Spinal cord (tissue), 10 donors: ENCODE measurements around the gene ANXA9. TPM values are rescaled to one million over a fixed set of nuclear protein-coding genes. Genes with fewer than 3 reads are reported as not detected.

ENCODE experiments used
- DNase-seq, 6 donors: peaks; one replicate each; pipeline versions ENCODE4 v3.0.0 to v3.0.0-alpha.2; 2013 to 2015; ENCODE audit warnings: low spot score in 6 of 6, low read depth in 4 of 6
- H3K27ac ChIP-seq: one replicate; pipeline ENCODE4 v1.5.1; 2013; ENCODE audit warnings: low read depth, low read length, control low read depth
- H3K27me3 ChIP-seq: one replicate; pipeline ENCODE4 v1.6.1; 2013; ENCODE audit warnings: low read length; ENCODE audit not compliant: control insufficient read depth, insufficient read depth
- H3K36me3 ChIP-seq: one replicate; pipeline ENCODE4 v1.6.1; 2013; ENCODE audit warnings: low read length; ENCODE audit not compliant: control insufficient read depth, insufficient read depth
- H3K4me1 ChIP-seq: one replicate; pipeline ENCODE4 v1.6.1; 2013; ENCODE audit warnings: low read length; ENCODE audit not compliant: control insufficient read depth, insufficient read depth
- H3K4me3 ChIP-seq: one replicate; pipeline ENCODE4 v1.5.1; 2013; ENCODE audit warnings: low read depth, low read length, control low read depth
- H3K9me3 ChIP-seq: one replicate; pipeline ENCODE4 v1.6.1; 2013; ENCODE audit warnings: low read length; ENCODE audit not compliant: control insufficient read depth, insufficient read depth
- WGBS: methylation state at CpG from one replicate; pipeline ENCODE4 v1.1.5; 2013; ENCODE audit warnings: missing lambda C conversion rate; ENCODE audit not compliant: insufficient coverage; 5-methylcytosine and 5-hydroxymethylcytosine counted together
- polyA plus RNA-seq, 2 donors: library from polyadenylated mRNA; unstranded; fragments of 120-200 nt; gene quantifications; one replicate each; pipeline ENCODE4 v1.2.1, GENCODE V29; 2013; ENCODE audit not compliant: insufficient read length in 2 of 2
- total RNA-seq, 2 donors: library from RNA; depleted of rRNA in 1 of 2; stranded (reverse); fragments of 120-200 nt in 1 of 2; fragments of >200 nt in 1 of 2; gene quantifications; one replicate each; pipeline versions ENCODE4 v1.2.3 to v1.2.4, GENCODE V29; 2013 to 2014
- donor health status: healthy.

Gene ANXA9
- total and polyA plus RNA-seq, 4 donors: 0.50 to 8.3 (median 4.0) TPM

DNA sequence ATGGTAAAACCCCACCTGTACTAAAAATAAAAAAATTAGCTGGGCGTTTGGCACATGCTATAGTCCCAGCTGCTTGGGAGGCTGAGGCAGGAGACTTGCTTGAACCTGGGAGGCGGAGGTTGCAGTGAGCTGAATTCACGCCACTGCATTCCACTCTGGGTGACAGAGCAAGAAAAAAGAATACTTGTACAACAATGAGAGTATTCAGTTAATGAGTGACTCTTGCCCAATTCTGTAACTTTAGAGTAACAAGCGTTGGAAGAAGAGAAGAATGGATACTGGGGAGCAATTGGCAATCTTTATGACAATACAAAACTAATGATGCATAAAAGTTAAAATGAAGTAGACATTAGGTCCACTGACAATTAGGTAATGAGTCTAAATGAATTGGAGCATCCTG lies 10.5 kb downstream of the ANXA9 start:
- Histone ChIP-seq H3K36me3 (peaks cover 12% of the 10 kb centered on the region), H3K9me3 (no peaks in the 10 kb centered on the region), H3K27me3 (no peaks in the 10 kb centered on the region), H3K4me1 (no peaks in the 10 kb centered on the region), H3K4me3 (no peak overlapping the region), H3K27ac (no peak overlapping the region)
- 60% methylated on average over 2 of the region's 4 CpGs for WGBS
- DNase-seq: no peak

DNA sequence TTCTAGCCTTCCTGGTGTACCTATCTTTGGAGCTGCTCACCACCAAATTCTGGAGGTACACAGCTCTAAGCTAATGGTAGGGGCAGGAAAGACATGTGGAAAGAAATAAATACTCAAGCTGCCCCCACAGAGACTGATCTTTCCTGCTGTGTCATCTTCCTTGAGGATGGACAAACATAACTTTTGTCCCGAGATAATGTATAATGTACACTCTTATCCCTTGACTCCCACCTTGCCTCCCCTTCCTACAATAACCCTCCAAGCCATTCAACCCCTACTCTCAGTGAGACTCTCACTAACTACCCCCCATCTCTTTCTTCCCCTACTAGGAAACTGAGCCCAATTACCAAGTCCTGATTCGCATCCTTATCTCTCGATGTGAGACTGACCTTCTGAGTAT lies 12.2 kb downstream of the ANXA9 start:
- WGBS: 90% methylated on average over 2 of the region's 3 CpGs
- Histone ChIP-seq H3K4me3 (no peak overlapping the region), H3K36me3 (peaks cover 25% of the 10 kb centered on the region), H3K27me3 (no peaks in the 10 kb centered on the region), H3K4me1 (peaks cover 3% of the 10 kb centered on the region), H3K9me3 (no peaks in the 10 kb centered on the region), H3K27ac (no peak overlapping the region)
- DNase-seq: no peak

DNA sequence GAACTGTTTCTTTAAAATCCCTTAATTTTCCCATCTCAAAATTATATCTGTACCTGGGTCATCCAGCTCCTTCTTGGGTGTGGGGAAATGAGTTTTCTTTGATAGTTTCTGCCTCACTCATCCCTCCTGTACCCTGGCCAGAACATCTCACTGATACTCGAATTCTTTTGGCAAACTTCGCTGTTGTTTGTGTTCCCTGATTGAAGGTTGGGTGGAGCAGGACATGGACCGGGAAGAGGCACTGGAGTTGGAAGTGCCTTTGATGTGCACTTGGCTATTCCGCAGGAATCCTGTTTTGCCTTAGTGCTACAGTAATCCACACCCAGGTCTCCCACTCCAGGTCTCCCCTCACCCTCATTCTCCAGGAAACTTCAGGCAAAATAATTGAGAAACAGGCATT lies 13.4 kb downstream of the ANXA9 start:
- no CpG with 5 or more reads among the region's 4 CpGs for WGBS
- Histone ChIP-seq H3K27ac (no peak overlapping the region), H3K4me1 (peaks cover 4% of the 10 kb centered on the region)

DNA sequence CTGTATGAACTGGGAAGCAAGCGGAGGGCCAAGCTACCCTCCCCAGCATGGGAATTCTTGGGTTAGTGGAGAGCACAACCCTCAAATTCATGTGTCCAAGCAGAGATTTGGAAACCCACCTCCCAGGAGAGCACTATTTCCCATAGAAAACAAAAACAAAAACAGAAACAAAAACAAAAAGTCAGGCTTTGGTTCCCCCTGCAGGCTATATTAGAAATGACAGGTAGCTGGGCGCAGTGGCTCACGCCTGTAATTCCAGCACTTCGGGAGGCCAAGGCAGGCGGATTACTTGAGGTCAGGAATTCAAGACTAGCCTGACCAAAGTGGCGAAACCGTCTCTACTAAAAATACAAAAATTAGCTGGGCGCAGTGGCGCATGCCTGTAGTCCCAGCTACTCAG lies 13.8 kb downstream of the ANXA9 start:
- WGBS: 26% methylated on average over 8 of the region's 9 CpGs
- Histone ChIP-seq H3K27ac (no peak overlapping the region), H3K36me3 (peaks cover 31% of the 10 kb centered on the region), H3K4me1 (peaks cover 4% of the 10 kb centered on the region), H3K27me3 (no peaks in the 10 kb centered on the region), H3K4me3 (no peak overlapping the region), H3K9me3 (no peaks in the 10 kb centered on the region)
- DNase-seq: peak in 2 of 6 donors; percentile 63 to 84

More for the DNA sequence above, 13.4 kb downstream of the ANXA9 start:
- H3K36me3 ChIP-seq: peaks cover 27% of the 10 kb centered on the region
- H3K9me3 ChIP-seq: no peaks in the 10 kb centered on the region
- DNase-seq: no peak
- H3K4me3 ChIP-seq: no peak overlapping the region
- H3K27me3 ChIP-seq: no peaks in the 10 kb centered on the region

DNA sequence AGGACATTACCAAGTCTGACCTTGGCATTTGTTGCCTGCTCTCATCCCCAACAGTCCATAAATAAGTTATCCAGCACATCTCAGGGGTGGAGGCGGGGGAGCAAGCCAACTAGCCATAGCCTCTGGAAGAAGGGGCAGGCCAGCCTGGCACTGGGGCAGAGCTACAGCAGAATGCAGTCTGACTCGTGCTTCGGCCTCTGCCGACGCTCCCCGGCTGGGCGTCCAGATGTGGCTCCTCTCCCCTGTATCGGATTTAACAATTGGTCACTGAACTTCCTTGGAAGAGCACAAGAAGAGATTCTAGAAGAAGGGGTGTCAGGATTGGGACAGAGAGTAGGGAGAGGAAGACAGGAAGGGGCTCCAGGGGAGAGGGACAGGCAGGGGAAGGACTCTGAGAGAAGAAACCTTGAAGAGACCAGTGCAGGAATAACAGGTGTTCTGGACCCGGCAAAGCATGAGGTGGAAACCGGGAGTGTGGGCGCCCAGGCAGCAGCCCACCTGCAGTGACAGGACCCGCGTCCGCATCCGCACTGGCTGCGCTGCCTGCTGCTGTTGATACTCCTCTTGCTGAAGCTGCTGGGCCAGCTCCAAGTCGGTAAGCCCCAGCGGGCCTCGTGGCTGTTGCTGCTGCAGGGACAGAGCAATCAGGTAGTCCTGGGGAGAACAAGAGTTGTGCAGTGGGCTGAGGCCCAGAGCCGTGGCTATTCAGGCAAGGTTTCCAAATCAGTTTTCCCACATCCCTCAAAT lies 15.2 kb downstream of the ANXA9 start:
- Histone ChIP-seq H3K9me3 (no peaks in the 10 kb centered on the region), H3K4me1 (peaks cover 7% of the 10 kb centered on the region), H3K27ac (no peak overlapping the region), H3K4me3 (no peak overlapping the region), H3K27me3 (no peaks in the 10 kb centered on the region), H3K36me3 (peaks cover 41% of the 10 kb centered on the region)
- 92% methylated on average over 19 of the region's 20 CpGs for WGBS
- no peak for DNase-seq

DNA sequence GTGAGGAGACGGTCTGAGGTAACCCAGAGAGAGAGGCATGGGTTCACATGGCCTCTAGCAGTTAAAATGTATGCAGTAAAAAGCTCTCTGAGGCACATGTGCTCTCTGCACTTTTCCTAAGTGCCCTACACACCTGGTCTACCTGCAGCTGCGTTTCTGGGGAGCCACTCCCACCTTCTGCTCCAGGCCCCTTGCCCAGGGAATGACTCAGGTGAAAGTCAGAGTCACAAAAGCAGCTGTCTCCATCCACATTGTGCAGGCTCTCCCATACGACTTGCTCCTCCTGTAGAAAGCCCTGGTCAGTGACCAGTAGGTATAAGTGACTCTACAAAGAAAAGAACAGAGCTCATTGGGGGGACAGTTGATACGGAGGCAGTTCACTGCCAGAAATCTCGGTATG lies 15.9 kb downstream of the ANXA9 start:
- H3K36me3 ChIP-seq: peaks cover 42% of the 10 kb centered on the region
- H3K27me3 ChIP-seq: no peaks in the 10 kb centered on the region
- 94% methylated on average over 4 of the region's 5 CpGs for WGBS
- no peak overlapping the region for H3K4me3 ChIP-seq
- H3K27ac ChIP-seq: no peak overlapping the region
- H3K9me3 ChIP-seq: no peaks in the 10 kb centered on the region
- DNase-seq: no peak
- peaks cover 9% of the 10 kb centered on the region for H3K4me1 ChIP-seq

DNA sequence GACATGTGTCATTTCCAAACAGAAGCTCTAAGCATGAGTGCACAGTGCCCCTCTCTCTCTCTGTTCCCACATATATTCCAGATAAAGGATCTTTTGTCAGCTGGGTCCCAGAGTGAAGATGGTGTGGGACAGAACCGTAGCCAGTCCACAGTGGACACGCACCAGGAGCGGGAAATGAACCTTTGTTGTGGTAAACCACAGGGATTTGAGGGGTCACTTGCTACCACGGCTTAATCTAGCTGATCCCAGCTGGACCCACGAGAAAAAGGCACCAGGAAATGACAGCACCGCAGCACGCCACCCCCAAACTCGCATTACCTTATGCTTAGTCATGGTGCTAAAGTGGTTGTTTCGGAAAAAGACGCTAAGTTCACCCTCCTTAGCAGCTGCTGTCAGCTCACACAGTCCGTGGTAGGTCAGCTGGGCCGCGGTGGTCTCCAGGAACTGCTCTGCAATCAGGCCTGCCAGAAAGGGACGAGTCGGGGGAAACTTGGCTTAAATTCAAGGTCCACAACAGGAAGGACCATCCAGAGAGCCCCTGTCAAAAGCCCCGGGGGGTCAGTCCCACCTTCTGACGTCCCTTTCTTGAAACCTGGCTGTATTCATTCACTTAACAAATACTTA lies 17.1 kb downstream of the ANXA9 start:
- H3K36me3 ChIP-seq: peaks cover 42% of the 10 kb centered on the region
- no peak overlapping the region for H3K4me3 ChIP-seq
- 79% methylated on average over 16 of the region's 17 CpGs for WGBS
- DNase-seq: no peak
- H3K27me3 ChIP-seq: no peaks in the 10 kb centered on the region
- H3K4me1 ChIP-seq: peaks cover 18% of the 10 kb centered on the region
- H3K27ac ChIP-seq: no peak overlapping the region
- no peaks in the 10 kb centered on the region for H3K9me3 ChIP-seq

DNA sequence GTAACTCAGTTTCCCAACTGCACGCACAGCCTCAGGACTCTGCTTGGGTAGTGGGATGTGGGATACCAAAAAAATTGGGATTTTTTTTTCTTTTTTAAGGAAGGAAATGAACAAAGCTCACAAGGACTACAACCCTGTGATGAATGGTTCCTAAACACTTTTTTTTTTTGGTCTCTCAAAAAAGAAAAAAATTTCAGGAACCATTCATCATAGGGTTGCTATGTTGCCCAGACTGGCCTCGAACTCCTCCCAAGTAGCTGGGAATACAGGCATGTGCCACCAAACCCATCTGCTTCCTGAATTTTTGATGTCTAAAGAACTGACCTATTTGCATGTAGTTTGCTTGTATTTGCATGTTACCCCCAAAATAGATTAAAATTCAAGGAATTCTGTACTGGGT lies 17.8 kb downstream of the ANXA9 start:
- Histone ChIP-seq H3K36me3 (peaks cover 42% of the 10 kb centered on the region), H3K9me3 (no peaks in the 10 kb centered on the region), H3K27me3 (no peaks in the 10 kb centered on the region), H3K4me1 (peaks cover 23% of the 10 kb centered on the region), H3K27ac (no peak overlapping the region), H3K4me3 (no peak overlapping the region)
- DNase-seq: no peak
- WGBS: no CpG with 5 or more reads among the region's 2 CpGs

DNA sequence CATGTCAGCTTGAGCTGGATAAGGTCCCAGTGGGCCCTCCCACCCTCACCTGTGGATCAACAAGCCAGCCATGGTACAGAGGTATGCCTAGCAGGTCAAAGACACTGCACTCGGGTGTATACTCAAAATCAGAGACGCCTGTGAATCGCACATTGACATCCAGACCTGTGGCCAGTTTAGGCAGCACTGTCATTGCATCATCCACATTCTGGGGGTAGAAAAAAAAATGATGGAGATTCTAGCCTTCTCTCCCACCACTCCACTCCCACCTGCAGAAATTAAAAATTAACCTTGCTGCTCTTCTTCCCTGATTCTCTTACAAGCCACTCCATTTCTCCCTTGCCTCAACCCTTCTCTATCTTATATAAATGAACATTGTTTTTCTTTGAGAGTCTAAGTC lies 18.3 kb downstream of the ANXA9 start:
- Histone ChIP-seq H3K27ac (no peak overlapping the region), H3K9me3 (no peaks in the 10 kb centered on the region), H3K4me1 (peaks cover 28% of the 10 kb centered on the region), H3K36me3 (peaks cover 42% of the 10 kb centered on the region), H3K4me3 (no peak overlapping the region), H3K27me3 (no peaks in the 10 kb centered on the region)
- WGBS: no CpG with 5 or more reads among the region's 3 CpGs
- no peak for DNase-seq

DNA sequence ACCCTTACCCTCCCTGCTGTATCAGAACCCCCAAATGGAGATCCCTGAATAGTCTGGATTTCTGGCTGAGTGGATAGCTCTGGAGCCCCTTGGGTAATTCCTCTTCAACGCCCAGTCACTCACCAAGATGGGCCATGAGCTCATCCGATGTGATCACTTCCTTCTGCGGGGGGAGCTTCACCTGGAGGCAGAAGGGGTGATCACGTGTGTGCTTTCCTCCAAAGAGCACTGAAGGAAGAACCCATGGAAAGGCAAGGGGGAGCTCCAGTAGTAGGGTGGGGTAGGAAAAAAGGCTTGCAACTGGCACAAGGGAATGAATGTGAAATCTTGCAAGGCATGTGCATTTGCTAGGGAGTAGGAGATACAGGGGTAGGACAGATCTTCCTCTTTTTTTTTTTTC lies 19.5 kb downstream of the ANXA9 start:
- H3K4me3 ChIP-seq: no peak overlapping the region
- H3K27me3 ChIP-seq: no peaks in the 10 kb centered on the region
- peaks cover 40% of the 10 kb centered on the region for H3K36me3 ChIP-seq
- no peak for DNase-seq
- no peak overlapping the region for H3K27ac ChIP-seq
- peaks cover 34% of the 10 kb centered on the region for H3K4me1 ChIP-seq
- 93% methylated on average over 3 of the region's 4 CpGs for WGBS
- no peaks in the 10 kb centered on the region for H3K9me3 ChIP-seq
